Measurements from ENCODE around the gene PPT1.

- TF ChIP-seq CTCF (conservative IDR thresholded peaks at IDR 0.05; ENCODE audit: low read depth, low read length) = no peak
- TF ChIP-seq RAD21 (IDR thresholded peaks at IDR 0.05; ENCODE audit: low read length) = no peak
- no peak for TF ChIP-seq POLR2A (IDR thresholded peaks at IDR 0.05; ENCODE audit: low read depth, low read length)
- TF ChIP-seq ELK1 (IDR thresholded peaks at IDR 0.05; ENCODE audit: borderline replicate concordance, low read depth, low read length) = no peak
- TF ChIP-seq CEBPB (IDR thresholded peaks at IDR 0.05; ENCODE audit: low read depth, low read length) = no peak
- TF ChIP-seq BHLHE40 (IDR thresholded peaks at IDR 0.05; ENCODE audit: low read depth, low read length) = no peak
- no peak for TF ChIP-seq RFX5 (IDR thresholded peaks at IDR 0.05; ENCODE audit: low read depth, low read length)
- TF ChIP-seq MAZ (IDR thresholded peaks at IDR 0.05; ENCODE audit: borderline replicate concordance, low read depth, low read length) = no peak
- no peak for TF ChIP-seq MAFK (IDR thresholded peaks at IDR 0.05; ENCODE audit: low read depth, low read length)
Observed at GRCh38 chr1:40079774-40080400, 17.2 kb downstream of the PPT1 start.
